CD4-positive, alpha-beta memory T cell (primary cell): ENCODE measurements around the gene GNAT1. TPM values are rescaled to one million over a fixed set of nuclear protein-coding genes. Genes with fewer than 3 reads are reported as not detected.

Experiments
- CTCF ChIA-PET: fragments of 350-600 bp; sonication (Branson Sonifier 250); formaldehyde crosslinking; loops from one replicate; lab custom pipeline; 2021; ENCODE audit warnings: inconsistent platforms; ENCODE audit not compliant: partially characterized antibody; lab: Charles Lee
- POLR2A ChIA-PET: fragments of 350-600 bp; sonication (Branson Sonifier 250); formaldehyde crosslinking; loops from one replicate; lab custom pipeline; 2021; ENCODE audit not compliant: partially characterized antibody; lab: Charles Lee
- DNase-seq, 5 donors: peaks; one replicate each; pipeline versions ENCODE4 v3.0.0 to v3.0.0-alpha.2; 2020 to 2022; ENCODE audit warnings: mixed read lengths in 1 of 5
- H3K27ac ChIP-seq: one replicate; pipeline ENCODE4 v1.7.0; 2013; ENCODE audit warnings: low read depth, low read length
- H3K27me3 ChIP-seq: 2 replicates; pipeline ENCODE4 v1.7.0; 2013; ENCODE audit warnings: mild to moderate bottlenecking, low read length, moderate library complexity; ENCODE audit not compliant: insufficient read depth
- H3K36me3 ChIP-seq: 2 replicates; pipeline ENCODE4 v1.7.0; 2013; ENCODE audit warnings: mild to moderate bottlenecking, low read length, moderate library complexity; ENCODE audit not compliant: insufficient read depth
- H3K4me1 ChIP-seq: 2 replicates; pipeline ENCODE4 v1.7.0; 2013; ENCODE audit warnings: mild to moderate bottlenecking, low read length, moderate library complexity; ENCODE audit not compliant: insufficient read depth
- H3K4me3 ChIP-seq, 2 donors: one replicate each; pipeline ENCODE4 v1.7.0; 2013; ENCODE audit warnings: low read length in 2 of 2, mild to moderate bottlenecking in 1 of 2
- H3K9me3 ChIP-seq, 2 donors: one replicate each; pipeline ENCODE4 v1.7.0; 2013; ENCODE audit warnings: low read length in 2 of 2, control low read depth in 1 of 2; ENCODE audit not compliant: control insufficient read depth in 1 of 2
- H3K27ac Mint-ChIP-seq, 7 donors: one replicate each; pipeline ENCODE4 v1.8.0; 2020 to 2021; ENCODE audit warnings: mixed read lengths in 7 of 7, mild to moderate bottlenecking in 6 of 7, inconsistent platforms in 3 of 7, moderate library complexity in 3 of 7
- H3K27me3 Mint-ChIP-seq, 2 donors: one replicate each; pipeline ENCODE4 v1.8.0; 2020 to 2021; ENCODE audit warnings: mixed read lengths in 2 of 2
- H3K36me3 Mint-ChIP-seq, 2 donors: one replicate each; pipeline ENCODE4 v1.8.0; 2020 to 2021; ENCODE audit warnings: mixed read lengths in 2 of 2, inconsistent platforms in 1 of 2, mild to moderate bottlenecking in 1 of 2
- H3K4me1 Mint-ChIP-seq, 4 donors: one replicate each; pipeline ENCODE4 v1.8.0; 2020 to 2021; ENCODE audit warnings: mixed read lengths in 4 of 4, mild to moderate bottlenecking in 1 of 4
- H3K4me3 Mint-ChIP-seq, 8 donors: one replicate each; pipeline ENCODE4 v1.8.0; 2020 to 2021; ENCODE audit warnings: mixed read lengths in 8 of 8, mild to moderate bottlenecking in 7 of 8, moderate library complexity in 6 of 8, inconsistent platforms in 3 of 8
- H3K9me3 Mint-ChIP-seq, 8 donors: one replicate each; pipeline ENCODE4 v1.8.0; 2020 to 2021; ENCODE audit warnings: mixed read lengths in 8 of 8, mild to moderate bottlenecking in 5 of 8, inconsistent platforms in 3 of 8, moderate library complexity in 1 of 8
- intact Hi-C: fragments of 100-400 bp; cut with micrococcal nuclease; formaldehyde crosslinking; loops from one replicate; pipeline ENCODE4 v1.15.1; 2023
- polyA plus RNA-seq, 2 donors: library from polyadenylated mRNA; unstranded; fragments of 300-500 nt; fragmentation: Illumina TruSeq; gene quantifications; one replicate each; pipeline ENCODE4 v1.2.3, GENCODE V29; 2021
- total RNA-seq, 2 experiments: library from RNA; stranded (reverse); gene quantifications; one replicate each; pipeline ENCODE4 v1.2.3, GENCODE V29; 2021

The GNAT1 gene
- total and polyA plus RNA-seq, 4 experiments from 2014 or later: not detected

- ChIA-PET POLR2A (no interaction called here), CTCF (no interaction called here)
- Histone ChIP-seq H3K36me3 (no peaks in the 10 kb centered on the region), H3K4me1 (peaks cover 16% of the 10 kb centered on the region), H3K4me3 (no peak overlapping the region), H3K27ac (no peak overlapping the region), H3K9me3 (no peaks in the 10 kb centered on the region), H3K27me3 (peaks cover 14% of the 10 kb centered on the region)
- Mint-ChIP-seq H3K27ac (no peak overlapping the region), H3K4me1 (peaks cover 6 to 14% (median 10%) of the 10 kb centered on the region in 4 donors), H3K27me3 (peaks cover 15 to 19% of the 10 kb centered on the region in 2 donors), H3K36me3 (no peaks in the 10 kb centered on the region), H3K4me3 (peak overlapping the region in 1 of 8 donors; percentile 12), H3K9me3 (no peaks in the 10 kb centered on the region)
- peak in 1 of 5 donors; percentile 7 for DNase-seq
- intact Hi-C loops: no loop called here
Observed at GRCh38 chr3:50151728-50152127, 39.7 kb upstream of the GNAT1 start.

- peaks cover 19 to 22% of the 10 kb centered on the region in 2 donors for H3K27me3 Mint-ChIP-seq
Observed at GRCh38 chr3:50153782-50154475, 37.5 kb upstream of the GNAT1 start.

GRCh38 chr3:50154476-50154839, 37.0 kb upstream of the GNAT1 start:
- H3K4me3 ChIP-seq: peak overlapping the region in 1 of 2 donors; percentile 31
- POLR2A ChIA-PET: no interaction called here
- H3K27me3 Mint-ChIP-seq: peaks cover 19 to 22% of the 10 kb centered on the region in 2 donors
- H3K27ac Mint-ChIP-seq: peak overlapping the region in 2 of 7 donors; percentile 60 to 61
- H3K4me1 Mint-ChIP-seq: peaks cover 6 to 18% (median 10%) of the 10 kb centered on the region in 4 donors
- peaks cover 16% of the 10 kb centered on the region for H3K4me1 ChIP-seq
- no peak overlapping the region for H3K27ac ChIP-seq
- CTCF ChIA-PET: no interaction called here
- peaks cover 14% of the 10 kb centered on the region for H3K27me3 ChIP-seq
- peak overlapping the region; percentile 69 to 85 (median 83) for H3K4me3 Mint-ChIP-seq
- no peak for DNase-seq
- H3K9me3 ChIP-seq: no peaks in the 10 kb centered on the region
- no peaks in the 10 kb centered on the region for H3K36me3 Mint-ChIP-seq
- no peaks in the 10 kb centered on the region for H3K9me3 Mint-ChIP-seq
- no peaks in the 10 kb centered on the region for H3K36me3 ChIP-seq
- intact Hi-C loops: loop anchor here (2.0 kb wide), 1 partner anchor 34 kb away; no protein-coding TSS in a partner anchor

More at GRCh38 chr3:50153782-50154475, 37.5 kb upstream of the GNAT1 start:
- Histone ChIP-seq H3K36me3 (no peaks in the 10 kb centered on the region), H3K27me3 (peaks cover 14% of the 10 kb centered on the region), H3K27ac (no peak overlapping the region), H3K4me3 (peak overlapping the region in 1 of 2 donors; percentile 31), H3K4me1 (peaks cover 16% of the 10 kb centered on the region), H3K9me3 (no peaks in the 10 kb centered on the region)
- Mint-ChIP-seq H3K4me1 (peaks cover 6 to 18% (median 10%) of the 10 kb centered on the region in 4 donors), H3K9me3 (no peaks in the 10 kb centered on the region), H3K27ac (peak overlapping the region in 2 of 7 donors; percentile 60 to 61), H3K4me3 (peak overlapping the region; percentile 69 to 85 (median 83)), H3K36me3 (no peaks in the 10 kb centered on the region)
- DNase-seq: peak in 1 of 5 donors; percentile 39
- POLR2A ChIA-PET: no interaction called here
- intact Hi-C loops: loop anchor here (2.0 kb wide), 1 partner anchor 33 kb away; no protein-coding TSS in a partner anchor
- CTCF ChIA-PET: interaction anchor here (1.0 kb wide), 1 partner anchor 12 kb away, joined by 3 read pairs; no protein-coding TSS in a partner anchor

GRCh38 chr3:50154840-50155490, 36.4 kb upstream of the GNAT1 start, which contains the start of gene SEMA3F:
Gene SEMA3F (plus strand): TSS chr3:50155324. CDS start chr3:50159623, 4,299 bp downstream.
- peak within 1 kb of the TSS in 1 of 2 donors; percentile 31 for H3K4me3 ChIP-seq
- H3K36me3 ChIP-seq: no peaks in the 10 kb centered on the region
- H3K4me1 Mint-ChIP-seq: peaks cover 6 to 18% (median 10%) of the 10 kb centered on the region in 4 donors
- POLR2A ChIA-PET: no interaction called here
- H3K4me1 ChIP-seq: peaks cover 16% of the 10 kb centered on the region
- H3K4me3 Mint-ChIP-seq: peak within 1 kb of the TSS; percentile 76 to 85 (median 83)
- peak within 1 kb of the TSS in 4 of 7 donors; percentile 60 to 73 (median 67) for H3K27ac Mint-ChIP-seq
- no peaks in the 10 kb centered on the region for H3K9me3 Mint-ChIP-seq
- H3K27me3 ChIP-seq: peaks cover 14% of the 10 kb centered on the region
- intact Hi-C loops: loop anchor here (2.0 kb wide), 1 partner anchor 34 kb away; no protein-coding TSS in a partner anchor
- no peaks in the 10 kb centered on the region for H3K36me3 Mint-ChIP-seq
- H3K27me3 Mint-ChIP-seq: peaks cover 19 to 22% of the 10 kb centered on the region in 2 donors
- H3K27ac ChIP-seq: no peak within 1 kb of the TSS
- CTCF ChIA-PET: no interaction called here
- no peaks in the 10 kb centered on the region for H3K9me3 ChIP-seq
- peak; percentile 64 to 72 (median 70) for DNase-seq

GRCh38 chr3:50155491-50155878, 35.9 kb upstream of the GNAT1 start:
- peak overlapping the region; percentile 74 to 85 (median 80) for H3K4me3 Mint-ChIP-seq
- H3K27ac Mint-ChIP-seq: peak overlapping the region in 1 of 7 donors; percentile 73
- intact Hi-C loops: loop anchor here (2.0 kb wide), 1 partner anchor 35 kb away; no protein-coding TSS in a partner anchor
- CTCF ChIA-PET: no interaction called here
- H3K27me3 Mint-ChIP-seq: peaks cover 19 to 22% of the 10 kb centered on the region in 2 donors
- H3K4me3 ChIP-seq: no peak overlapping the region
- no peaks in the 10 kb centered on the region for H3K36me3 ChIP-seq
- H3K4me1 Mint-ChIP-seq: peaks cover 6 to 18% (median 10%) of the 10 kb centered on the region in 4 donors
- peak in 1 of 5 donors; percentile 25 for DNase-seq
- H3K27me3 ChIP-seq: peaks cover 14% of the 10 kb centered on the region
- peaks cover 16% of the 10 kb centered on the region for H3K4me1 ChIP-seq
- no peak overlapping the region for H3K27ac ChIP-seq
- H3K9me3 ChIP-seq: no peaks in the 10 kb centered on the region
- POLR2A ChIA-PET: no interaction called here
- H3K9me3 Mint-ChIP-seq: no peaks in the 10 kb centered on the region
- H3K36me3 Mint-ChIP-seq: no peaks in the 10 kb centered on the region

- H3K27me3 Mint-ChIP-seq: peaks cover 19 to 22% of the 10 kb centered on the region in 2 donors
- intact Hi-C loops: loop anchor here (2.0 kb wide), 1 partner anchor 35 kb away; no protein-coding TSS in a partner anchor
- H3K4me3 Mint-ChIP-seq: peak overlapping the region; percentile 74 to 85 (median 80)
- no peaks in the 10 kb centered on the region for H3K9me3 Mint-ChIP-seq
- no peaks in the 10 kb centered on the region for H3K36me3 Mint-ChIP-seq
- Histone ChIP-seq H3K4me1 (peaks cover 16% of the 10 kb centered on the region), H3K4me3 (no peak overlapping the region), H3K27me3 (peaks cover 14% of the 10 kb centered on the region), H3K27ac (no peak overlapping the region), H3K9me3 (no peaks in the 10 kb centered on the region), H3K36me3 (no peaks in the 10 kb centered on the region)
- peak overlapping the region in 2 of 7 donors; percentile 73 for H3K27ac Mint-ChIP-seq
- peak in 1 of 5 donors; percentile 23 for DNase-seq
- peaks cover 6 to 18% (median 10%) of the 10 kb centered on the region in 4 donors for H3K4me1 Mint-ChIP-seq
- ChIA-PET CTCF (interaction anchor here (1.3 kb wide), 1 partner anchor 39 kb away, joined by 6 read pairs; no protein-coding TSS in a partner anchor), POLR2A (no interaction called here)
Observed at GRCh38 chr3:50155891-50156290, 35.5 kb upstream of the GNAT1 start.
